H1 (cell line): ENCODE results near the gene TRIM27. TPM values are rescaled to one million over a fixed set of nuclear protein-coding genes. Genes with fewer than 3 reads are reported as not detected.

Source experiments
- BACH1 ChIP-seq: IDR thresholded peaks from 2 replicates; pipeline ENCODE4 v1.6.1; 2012; ENCODE audit warnings: low read length, improper control_type of control experiment
- CHD2 ChIP-seq: IDR thresholded peaks from 2 replicates; pipeline ENCODE4 v1.6.1; 2012; ENCODE audit warnings: low read length, improper control_type of control experiment
- PHF8 ChIP-seq: fragments of 200-600 bp; sonication (generic); conservative IDR thresholded peaks from 2 replicates; pipeline ENCODE4 v1.7.1; 2012; ENCODE audit warnings: low read depth, mild to moderate bottlenecking, inconsistent platforms, low read length, moderate library complexity
- POLR2A ChIP-seq, 2 experiments: IDR thresholded peaks; 1 replicate in 1 of 2; 2 replicates in 1 of 2; pipeline ENCODE4 v1.6.1; 2011; ENCODE audit warnings: low read depth in 2 of 2, low read length in 2 of 2, mild to moderate bottlenecking in 2 of 2; ENCODE audit errors: control extremely low read depth in 1 of 2
- RNF2 ChIP-seq: fragments of 200-900, 300-1000 bp; sonication (generic); IDR thresholded peaks from 2 replicates; pipeline ENCODE4 v1.7.1; 2016; ENCODE audit warnings: borderline replicate concordance, low read depth, mild to moderate bottlenecking, antibody characterized with exemption, low read length; ENCODE audit not compliant: poor library complexity, severe bottlenecking; ENCODE audit errors: missing control alignments
- SIN3A ChIP-seq, 2 experiments: IDR thresholded peaks in 1 of 2; conservative IDR thresholded peaks in 1 of 2; 2 replicates each; pipeline ENCODE4 v1.6.1; 2011 to 2012; ENCODE audit warnings: low read length in 2 of 2, improper control_type of control experiment in 1 of 2, low read depth in 1 of 2, mild to moderate bottlenecking in 1 of 2
- SP2 ChIP-seq: IDR thresholded peaks from 2 replicates; pipeline ENCODE4 v1.6.1; 2012; ENCODE audit warnings: mild to moderate bottlenecking, low read length, inconsistent platforms
- polyA plus RNA-seq, 7 experiments: library from polyadenylated mRNA; depleted of rRNA in 3 of 7; stranded (reverse) in 5 of 7; unstranded in 2 of 7; fragments of >200 nt in 5 of 7; fragments of 200-250 nt in 2 of 7; gene quantifications; 1 replicate in 5 of 7; 2 replicates in 1 of 7; 4 replicates in 1 of 7; pipeline versions ENCODE4 v1.2.1 to v1.2.3, GENCODE V29; 2011 to 2013; ENCODE audit warnings: missing spikeins in 2 of 7, mixed read lengths in 2 of 7
- total RNA-seq: library from RNA; stranded (reverse); fragmentation: NEBNext Ultra II Directional; extraction: Animal tissue kit (Norgen Biotek cat#: 25700); gene quantifications from 2 replicates; pipeline ENCODE4 v1.2.1, GENCODE V29; 2021
- TF ChIP-seq, protein P1 (sequence below): fragments of 300-600 bp; sonication (generic); IDR thresholded peaks from 2 replicates; pipeline ENCODE4 v1.7.1; 2012; ENCODE audit warnings: low read length, moderate library complexity, mild to moderate bottlenecking, inconsistent platforms; ENCODE audit not compliant: insufficient replicate concordance
- TF ChIP-seq, protein P2 (sequence below), 3 experiments: IDR thresholded peaks; 1 replicate in 2 of 3; 2 replicates in 1 of 3; pipeline versions ENCODE4 v1.5.1 to v1.6.1; 2011; ENCODE audit warnings: low read length in 3 of 3, mild to moderate bottlenecking in 3 of 3, inconsistent platforms in 2 of 3, low read depth in 1 of 3, moderate library complexity in 1 of 3; ENCODE audit not compliant: insufficient read depth in 1 of 3; ENCODE audit errors: control extremely low read depth in 1 of 3

Gene TRIM27
- total and polyA plus RNA-seq, 2 of the 8 experiments (the other 6 are each of a cell fraction or from before 2014, with no cell fraction given): 76.4 to 85.9 TPM

DNA sequence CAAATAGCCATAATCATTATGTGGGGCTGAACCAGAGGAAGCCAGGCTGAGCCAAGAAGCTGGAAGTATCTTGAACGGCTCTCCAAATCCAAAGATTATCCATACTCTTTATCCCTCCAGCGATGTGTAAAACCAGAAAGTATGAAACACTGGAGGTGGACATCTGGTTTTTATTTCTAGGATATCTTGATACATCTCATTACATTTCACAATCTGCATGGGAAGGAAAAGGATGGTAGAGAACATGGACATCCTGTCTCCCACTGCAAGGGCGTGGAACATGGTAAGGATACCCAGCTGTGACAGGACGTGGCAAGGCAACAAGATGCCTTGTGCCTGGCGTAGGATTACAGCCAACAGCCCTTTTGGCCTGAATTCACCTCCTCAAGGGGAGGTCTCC lies 20.1 kb downstream of the TRIM27 start (continued):
- TF ChIP-seq, protein P1, sequence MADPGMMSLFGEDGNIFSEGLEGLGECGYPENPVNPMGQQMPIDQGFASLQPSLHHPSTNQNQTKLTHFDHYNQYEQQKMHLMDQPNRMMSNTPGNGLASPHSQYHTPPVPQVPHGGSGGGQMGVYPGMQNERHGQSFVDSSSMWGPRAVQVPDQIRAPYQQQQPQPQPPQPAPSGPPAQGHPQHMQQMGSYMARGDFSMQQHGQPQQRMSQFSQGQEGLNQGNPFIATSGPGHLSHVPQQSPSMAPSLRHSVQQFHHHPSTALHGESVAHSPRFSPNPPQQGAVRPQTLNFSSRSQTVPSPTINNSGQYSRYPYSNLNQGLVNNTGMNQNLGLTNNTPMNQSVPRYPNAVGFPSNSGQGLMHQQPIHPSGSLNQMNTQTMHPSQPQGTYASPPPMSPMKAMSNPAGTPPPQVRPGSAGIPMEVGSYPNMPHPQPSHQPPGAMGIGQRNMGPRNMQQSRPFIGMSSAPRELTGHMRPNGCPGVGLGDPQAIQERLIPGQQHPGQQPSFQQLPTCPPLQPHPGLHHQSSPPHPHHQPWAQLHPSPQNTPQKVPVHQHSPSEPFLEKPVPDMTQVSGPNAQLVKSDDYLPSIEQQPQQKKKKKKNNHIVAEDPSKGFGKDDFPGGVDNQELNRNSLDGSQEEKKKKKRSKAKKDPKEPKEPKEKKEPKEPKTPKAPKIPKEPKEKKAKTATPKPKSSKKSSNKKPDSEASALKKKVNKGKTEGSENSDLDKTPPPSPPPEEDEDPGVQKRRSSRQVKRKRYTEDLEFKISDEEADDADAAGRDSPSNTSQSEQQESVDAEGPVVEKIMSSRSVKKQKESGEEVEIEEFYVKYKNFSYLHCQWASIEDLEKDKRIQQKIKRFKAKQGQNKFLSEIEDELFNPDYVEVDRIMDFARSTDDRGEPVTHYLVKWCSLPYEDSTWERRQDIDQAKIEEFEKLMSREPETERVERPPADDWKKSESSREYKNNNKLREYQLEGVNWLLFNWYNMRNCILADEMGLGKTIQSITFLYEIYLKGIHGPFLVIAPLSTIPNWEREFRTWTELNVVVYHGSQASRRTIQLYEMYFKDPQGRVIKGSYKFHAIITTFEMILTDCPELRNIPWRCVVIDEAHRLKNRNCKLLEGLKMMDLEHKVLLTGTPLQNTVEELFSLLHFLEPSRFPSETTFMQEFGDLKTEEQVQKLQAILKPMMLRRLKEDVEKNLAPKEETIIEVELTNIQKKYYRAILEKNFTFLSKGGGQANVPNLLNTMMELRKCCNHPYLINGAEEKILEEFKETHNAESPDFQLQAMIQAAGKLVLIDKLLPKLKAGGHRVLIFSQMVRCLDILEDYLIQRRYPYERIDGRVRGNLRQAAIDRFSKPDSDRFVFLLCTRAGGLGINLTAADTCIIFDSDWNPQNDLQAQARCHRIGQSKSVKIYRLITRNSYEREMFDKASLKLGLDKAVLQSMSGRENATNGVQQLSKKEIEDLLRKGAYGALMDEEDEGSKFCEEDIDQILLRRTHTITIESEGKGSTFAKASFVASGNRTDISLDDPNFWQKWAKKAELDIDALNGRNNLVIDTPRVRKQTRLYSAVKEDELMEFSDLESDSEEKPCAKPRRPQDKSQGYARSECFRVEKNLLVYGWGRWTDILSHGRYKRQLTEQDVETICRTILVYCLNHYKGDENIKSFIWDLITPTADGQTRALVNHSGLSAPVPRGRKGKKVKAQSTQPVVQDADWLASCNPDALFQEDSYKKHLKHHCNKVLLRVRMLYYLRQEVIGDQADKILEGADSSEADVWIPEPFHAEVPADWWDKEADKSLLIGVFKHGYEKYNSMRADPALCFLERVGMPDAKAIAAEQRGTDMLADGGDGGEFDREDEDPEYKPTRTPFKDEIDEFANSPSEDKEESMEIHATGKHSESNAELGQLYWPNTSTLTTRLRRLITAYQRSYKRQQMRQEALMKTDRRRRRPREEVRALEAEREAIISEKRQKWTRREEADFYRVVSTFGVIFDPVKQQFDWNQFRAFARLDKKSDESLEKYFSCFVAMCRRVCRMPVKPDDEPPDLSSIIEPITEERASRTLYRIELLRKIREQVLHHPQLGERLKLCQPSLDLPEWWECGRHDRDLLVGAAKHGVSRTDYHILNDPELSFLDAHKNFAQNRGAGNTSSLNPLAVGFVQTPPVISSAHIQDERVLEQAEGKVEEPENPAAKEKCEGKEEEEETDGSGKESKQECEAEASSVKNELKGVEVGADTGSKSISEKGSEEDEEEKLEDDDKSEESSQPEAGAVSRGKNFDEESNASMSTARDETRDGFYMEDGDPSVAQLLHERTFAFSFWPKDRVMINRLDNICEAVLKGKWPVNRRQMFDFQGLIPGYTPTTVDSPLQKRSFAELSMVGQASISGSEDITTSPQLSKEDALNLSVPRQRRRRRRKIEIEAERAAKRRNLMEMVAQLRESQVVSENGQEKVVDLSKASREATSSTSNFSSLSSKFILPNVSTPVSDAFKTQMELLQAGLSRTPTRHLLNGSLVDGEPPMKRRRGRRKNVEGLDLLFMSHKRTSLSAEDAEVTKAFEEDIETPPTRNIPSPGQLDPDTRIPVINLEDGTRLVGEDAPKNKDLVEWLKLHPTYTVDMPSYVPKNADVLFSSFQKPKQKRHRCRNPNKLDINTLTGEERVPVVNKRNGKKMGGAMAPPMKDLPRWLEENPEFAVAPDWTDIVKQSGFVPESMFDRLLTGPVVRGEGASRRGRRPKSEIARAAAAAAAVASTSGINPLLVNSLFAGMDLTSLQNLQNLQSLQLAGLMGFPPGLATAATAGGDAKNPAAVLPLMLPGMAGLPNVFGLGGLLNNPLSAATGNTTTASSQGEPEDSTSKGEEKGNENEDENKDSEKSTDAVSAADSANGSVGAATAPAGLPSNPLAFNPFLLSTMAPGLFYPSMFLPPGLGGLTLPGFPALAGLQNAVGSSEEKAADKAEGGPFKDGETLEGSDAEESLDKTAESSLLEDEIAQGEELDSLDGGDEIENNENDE: no peak
- no peak for TF ChIP-seq RNF2
- TF ChIP-seq, protein P2, sequence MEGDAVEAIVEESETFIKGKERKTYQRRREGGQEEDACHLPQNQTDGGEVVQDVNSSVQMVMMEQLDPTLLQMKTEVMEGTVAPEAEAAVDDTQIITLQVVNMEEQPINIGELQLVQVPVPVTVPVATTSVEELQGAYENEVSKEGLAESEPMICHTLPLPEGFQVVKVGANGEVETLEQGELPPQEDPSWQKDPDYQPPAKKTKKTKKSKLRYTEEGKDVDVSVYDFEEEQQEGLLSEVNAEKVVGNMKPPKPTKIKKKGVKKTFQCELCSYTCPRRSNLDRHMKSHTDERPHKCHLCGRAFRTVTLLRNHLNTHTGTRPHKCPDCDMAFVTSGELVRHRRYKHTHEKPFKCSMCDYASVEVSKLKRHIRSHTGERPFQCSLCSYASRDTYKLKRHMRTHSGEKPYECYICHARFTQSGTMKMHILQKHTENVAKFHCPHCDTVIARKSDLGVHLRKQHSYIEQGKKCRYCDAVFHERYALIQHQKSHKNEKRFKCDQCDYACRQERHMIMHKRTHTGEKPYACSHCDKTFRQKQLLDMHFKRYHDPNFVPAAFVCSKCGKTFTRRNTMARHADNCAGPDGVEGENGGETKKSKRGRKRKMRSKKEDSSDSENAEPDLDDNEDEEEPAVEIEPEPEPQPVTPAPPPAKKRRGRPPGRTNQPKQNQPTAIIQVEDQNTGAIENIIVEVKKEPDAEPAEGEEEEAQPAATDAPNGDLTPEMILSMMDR (IDR thresholded peaks at IDR 0.05; ENCODE audit: control extremely low read depth in 1 of 3, insufficient read depth in 1 of 3, low read depth in 1 of 3, low read length in 3 of 3): no peak
- no peak for TF ChIP-seq BACH1
- TF ChIP-seq CHD2: no peak
- no peak for TF ChIP-seq SP2
- no peak for TF ChIP-seq PHF8
- no peak; a peak in 1 of 3 replicates for TF ChIP-seq POLR2A (IDR thresholded peaks at IDR 0.05; ENCODE audit: control extremely low read depth in 1 of 2, low read depth in 2 of 2, low read length in 2 of 2)
- no peak for TF ChIP-seq SIN3A (conservative IDR thresholded peaks at IDR 0.05 in 1 of 2, IDR thresholded peaks at IDR 0.05 in 1 of 2; ENCODE audit: low read depth in 1 of 2, low read length in 2 of 2)
